HEK293T (cell line): ENCODE measurements around the gene ZNF354C.

ENCODE experiments used
- ARNT ChIP-seq: fragments of 450-650 bp; IDR thresholded peaks from 2 replicates; pipeline ENCODE4 v1.6.1; 2017; ENCODE audit warnings: mild to moderate bottlenecking
- ELF4 ChIP-seq: fragments of 450-650 bp; IDR thresholded peaks from 2 replicates; pipeline ENCODE4 v1.6.1; 2017; ENCODE audit warnings: antibody characterized with exemption
- FOXK2 ChIP-seq: fragments of 450-650 bp; IDR thresholded peaks from 2 replicates; pipeline ENCODE4 v1.6.1; 2016; ENCODE audit warnings: mild to moderate bottlenecking
- L3MBTL2 ChIP-seq: fragments of 450-650 bp; conservative IDR thresholded peaks from 2 replicates; pipeline ENCODE4 v1.6.1; 2016; ENCODE audit warnings: mild to moderate bottlenecking
- SP1 ChIP-seq: fragments of 450-650 bp; IDR thresholded peaks from 2 replicates; pipeline ENCODE4 v1.6.1; 2017
- SUZ12 ChIP-seq: fragments of 450-650 bp; IDR thresholded peaks from 2 replicates; pipeline ENCODE4 v1.6.1; 2016; ENCODE audit warnings: mild to moderate bottlenecking
- TARDBP ChIP-seq: fragments of 450-650 bp; IDR thresholded peaks from 2 replicates; pipeline ENCODE4 v1.6.1; 2016

DNA sequence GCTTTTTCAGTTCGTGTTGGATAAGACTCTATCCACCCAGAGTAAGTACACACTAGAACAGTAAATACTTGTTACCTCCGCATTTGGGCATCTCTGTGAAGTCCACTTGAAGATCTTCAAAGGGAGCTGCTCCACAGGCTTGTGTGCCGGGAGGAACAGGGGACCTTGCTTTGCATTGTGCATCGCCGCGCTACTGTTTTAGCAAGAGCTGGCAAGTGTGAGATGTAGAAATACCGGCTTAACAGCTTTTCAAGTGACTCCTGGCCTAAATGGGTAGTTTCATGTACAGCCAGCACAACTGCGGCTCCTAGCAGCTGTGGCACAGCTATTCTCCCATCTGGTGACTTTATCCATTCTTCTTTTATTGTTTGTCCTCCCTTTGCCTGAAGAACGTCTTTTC lies 8.4 kb upstream of the ZNF354C start:
- TF ChIP-seq SUZ12, result no peak
- TF ChIP-seq ARNT, result no peak
- TF ChIP-seq L3MBTL2, result no peak
- TF ChIP-seq SP1, result no peak
- TF ChIP-seq FOXK2, result no peak
- TF ChIP-seq TARDBP, result no peak
- TF ChIP-seq ELF4, result no peak
